K562 (cell line): ENCODE data around the gene VWA1. TPM values are rescaled to one million over a fixed set of nuclear protein-coding genes. Genes with fewer than 3 reads are reported as not detected.
A peak's percentile ranks its signal among the peaks of the same experiment; 100 is the strongest.

Experiments
- DPF2 ChIP-seq: fragments of 450-650 bp; IDR thresholded peaks from 2 replicates; pipeline ENCODE4 v1.6.1; 2016
- GABPB1 ChIP-seq: sonication (generic); formaldehyde crosslinking; IDR thresholded peaks from 2 replicates; pipeline ENCODE4 v1.8.0; 2022; ENCODE audit warnings: mild to moderate bottlenecking, missing genetic modification reagents
- HLTF ChIP-seq: fragments of 450-650 bp; IDR thresholded peaks from 2 replicates; pipeline ENCODE4 v1.6.1; 2016
- KLF16 ChIP-seq: IDR thresholded peaks from 2 replicates; pipeline ENCODE4 v1.6.1; 2016; ENCODE audit warnings: antibody characterized with exemption
- MAZ ChIP-seq, 2 experiments: fragments of 450-650 bp in 1 of 2; sonication (generic) in 1 of 2; formaldehyde crosslinking; IDR thresholded peaks in 1 of 2; conservative IDR thresholded peaks in 1 of 2; 2 replicates each; pipeline versions ENCODE4 v1.4.0 to v1.5.0; 2020; ENCODE audit warnings: mild to moderate bottlenecking in 1 of 2, missing genetic modification reagents in 1 of 2
- MCM7 ChIP-seq, 2 experiments: fragments of 450-650 bp; IDR thresholded peaks; 2 replicates each; pipeline ENCODE4 v1.6.1; 2016 to 2018
- NFIC ChIP-seq: fragments of 450-650 bp; IDR thresholded peaks from 2 replicates; pipeline ENCODE4 v1.6.1; 2017; ENCODE audit warnings: mild to moderate bottlenecking, inconsistent platforms
- RBFOX2 ChIP-seq: fragments of 200-400 bp; formaldehyde crosslinking; IDR thresholded peaks from 2 replicates; pipeline ENCODE4 v1.6.1; 2017; ENCODE audit warnings: low read depth, mild to moderate bottlenecking, low read length, moderate library complexity
- RNF2 ChIP-seq: sonication (generic); IDR thresholded peaks from 2 replicates; pipeline ENCODE4 v1.6.1; 2016
- SIN3A ChIP-seq, 2 experiments: fragments of 150-350 bp in 1 of 2; IDR thresholded peaks; 2 replicates each; pipeline ENCODE4 v1.6.1; 2011 to 2016; ENCODE audit warnings: borderline replicate concordance in 2 of 2, low read depth in 2 of 2, low read length in 2 of 2, mild to moderate bottlenecking in 2 of 2, moderate library complexity in 2 of 2; ENCODE audit not compliant: control insufficient read depth in 1 of 2
- SMC3 ChIP-seq: conservative IDR thresholded peaks from 2 replicates; pipeline ENCODE4 v1.6.1; 2011; ENCODE audit warnings: low read depth, low read length, improper control_type of control experiment; ENCODE audit not compliant: insufficient read depth
- SRSF1 ChIP-seq: fragments of 200-400 bp; formaldehyde crosslinking; IDR thresholded peaks from 2 replicates; pipeline ENCODE4 v1.6.1; 2017; ENCODE audit warnings: mild to moderate bottlenecking, low read depth, low read length, moderate library complexity
- TCF7L2 ChIP-seq: fragments of 150-350 bp; IDR thresholded peaks from 2 replicates; pipeline ENCODE4 v1.6.1; 2016; ENCODE audit warnings: low read depth, mild to moderate bottlenecking, low read length, moderate library complexity
- YY1 ChIP-seq, 3 experiments: IDR thresholded peaks; 2 replicates each; pipeline ENCODE4 v1.6.1; 2011; ENCODE audit warnings: low read length in 2 of 3, mild to moderate bottlenecking in 2 of 3, moderate library complexity in 2 of 3, borderline replicate concordance in 1 of 3, control low read depth in 1 of 3, low read depth in 1 of 3; ENCODE audit not compliant: insufficient read depth in 3 of 3, insufficient replicate concordance in 2 of 3, control insufficient read depth in 1 of 3, insufficient read length in 1 of 3; ENCODE audit errors: extremely low read depth in 1 of 3
- ZNF217 ChIP-seq: sonication (generic); formaldehyde crosslinking; IDR thresholded peaks from 2 replicates; pipeline ENCODE4 v1.8.0; 2022; ENCODE audit warnings: mild to moderate bottlenecking, missing genetic modification reagents
- polyA plus RNA-seq, 8 experiments: library from polyadenylated mRNA; depleted of rRNA in 4 of 8; stranded (reverse) in 5 of 8; unstranded in 3 of 8; fragments of >200 nt; fragmentation: Nextera tagmentation in 2 of 8; fragmentation: Illumina TruSeq in 1 of 8; extraction: Ambion mirVana in 2 of 8; extraction: Trizol in 1 of 8; gene quantifications; 2 replicates each; pipeline versions ENCODE4 v1.2.1 to v1.2.3, GENCODE V29; 2011 to 2014; ENCODE audit warnings: inconsistent platforms in 1 of 8, missing spikeins in 1 of 8
- total RNA-seq, 7 experiments: library from RNA; depleted of rRNA in 6 of 7; stranded (reverse); fragments of >200 nt in 6 of 7; fragmentation: Illumina TruSeq in 2 of 7; extraction: Trizol in 2 of 7; gene quantifications; 2 replicates each; pipeline versions ENCODE4 v1.2.1 to v1.2.3, GENCODE V29; 2011 to 2021; ENCODE audit warnings: low replicate concordance in 1 of 7
- TF ChIP-seq, protein P1 (sequence below): sonication (generic); formaldehyde crosslinking; IDR thresholded peaks from 2 replicates; pipeline ENCODE4 v1.9.0; 2022; ENCODE audit warnings: mild to moderate bottlenecking, missing genetic modification reagents
- TF ChIP-seq, protein P2 (sequence below): sonication (generic); formaldehyde crosslinking; IDR thresholded peaks from 2 replicates; pipeline ENCODE4 v1.8.1; 2023; ENCODE audit warnings: mild to moderate bottlenecking, missing genetic modification reagents
- TF ChIP-seq, protein P3 (sequence below): sonication (generic); formaldehyde crosslinking; IDR thresholded peaks from 2 replicates; pipeline ENCODE4 v1.8.0; 2023; ENCODE audit warnings: mild to moderate bottlenecking, missing genetic modification reagents
- TF ChIP-seq, protein P4 (sequence below): fragments of 150-350 bp; IDR thresholded peaks from 2 replicates; pipeline ENCODE4 v1.6.1; 2014; ENCODE audit warnings: low read depth, mild to moderate bottlenecking, low read length, borderline replicate concordance

Gene VWA1
- total and polyA plus RNA-seq, 9 of the 15 experiments (the other 6 are each of a cell fraction or from before 2014, with no cell fraction given) = 0.01 to 6.4 (median 0.85) TPM

DNA sequence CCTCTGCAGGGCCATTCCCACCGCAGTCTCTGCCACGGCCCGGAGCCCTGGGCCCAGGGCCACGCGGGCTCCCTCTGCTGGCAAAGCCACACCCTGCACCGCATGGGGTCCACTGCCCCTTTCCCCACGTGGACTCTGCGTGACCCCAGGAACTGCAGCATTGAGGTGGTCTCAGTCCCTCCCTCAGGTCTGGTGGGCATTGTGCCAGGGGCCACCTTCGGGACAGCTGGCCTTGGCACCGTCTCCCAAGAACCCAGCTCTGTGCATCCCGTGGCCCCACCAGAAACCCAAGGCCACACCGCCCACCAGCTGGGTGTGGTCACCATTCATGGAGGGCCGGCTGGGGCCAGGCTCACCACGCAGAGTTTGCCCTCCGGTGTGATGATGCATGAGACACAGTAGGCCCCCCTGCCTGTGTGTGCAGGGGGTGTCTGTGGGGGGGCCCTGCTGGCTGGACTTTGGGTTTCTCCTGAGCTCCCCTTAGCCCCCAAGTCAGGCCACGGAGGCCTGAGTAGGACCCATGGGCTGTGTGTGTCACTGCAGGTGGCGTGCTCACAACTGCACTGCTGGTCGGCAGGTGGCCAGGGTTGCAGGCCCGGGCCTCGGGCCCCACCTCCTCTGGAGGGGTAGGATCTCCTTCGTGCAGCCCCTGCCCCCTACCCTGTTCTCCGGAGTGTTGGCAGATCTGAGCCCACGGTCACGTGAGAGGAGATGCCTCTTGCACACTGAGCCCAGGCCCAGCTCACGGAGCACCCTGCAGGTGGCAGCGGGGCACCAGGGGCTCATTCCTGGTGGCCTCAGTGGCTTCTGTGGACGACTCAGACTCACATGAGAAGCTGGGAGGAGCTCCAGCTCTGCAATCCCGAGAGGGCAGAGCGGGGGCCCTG is 5.8 kb downstream of the VWA1 start (continued):
- TF ChIP-seq RBFOX2 (peak; percentile 31; the same call in 1 of the 2 replicates), HLTF (peak; percentile 75; the same call in 1 of the 2 replicates), SMC3 (peak; percentile 82), RNF2 (0 out of 2 replicates have a peak, but pooled peaks have one; percentile 25), NFIC (peak; percentile 60), TCF7L2 (no peak), SRSF1 (peak; percentile 66; the same call in 1 of the 2 replicates), DPF2 (no peak), GABPB1 (peak; percentile 79), ZNF217 (CRISPR knock-in tag) (no peak), SIN3A (IDR thresholded peaks at IDR 0.05; ENCODE audit: borderline replicate concordance in 2 of 2, control insufficient read depth in 1 of 2, low read depth in 2 of 2, low read length in 2 of 2) (peak in 1 of 2 experiments; percentile 60; a peak in 1 of 4 replicates), MCM7 (IDR thresholded peaks at IDR 0.05) (no peak), YY1 (IDR thresholded peaks at IDR 0.05; ENCODE audit: borderline replicate concordance in 1 of 3, control insufficient read depth in 1 of 3, extremely low read depth in 1 of 3, insufficient read depth in 3 of 3, insufficient read length in 1 of 3, insufficient replicate concordance in 2 of 3, low read depth in 1 of 3, low read length in 2 of 3) (peak in 2 of 3 experiments; percentile 23 to 54), MAZ (CRISPR knock-in tag; conservative IDR thresholded peaks at IDR 0.05 in 1 of 2, IDR thresholded peaks at IDR 0.05 in 1 of 2) (peak in 1 of 2 experiments; percentile 79; a peak in 2 of 4 replicates), KLF16 (0 out of 2 replicates have a peak, but pooled peaks have one; percentile 35)
- TF ChIP-seq, protein P1, sequence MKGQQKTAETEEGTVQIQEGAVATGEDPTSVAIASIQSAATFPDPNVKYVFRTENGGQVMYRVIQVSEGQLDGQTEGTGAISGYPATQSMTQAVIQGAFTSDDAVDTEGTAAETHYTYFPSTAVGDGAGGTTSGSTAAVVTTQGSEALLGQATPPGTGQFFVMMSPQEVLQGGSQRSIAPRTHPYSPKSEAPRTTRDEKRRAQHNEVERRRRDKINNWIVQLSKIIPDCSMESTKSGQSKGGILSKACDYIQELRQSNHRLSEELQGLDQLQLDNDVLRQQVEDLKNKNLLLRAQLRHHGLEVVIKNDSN (CRISPR knock-in tag) = peak; percentile 70
- TF ChIP-seq, protein P2, sequence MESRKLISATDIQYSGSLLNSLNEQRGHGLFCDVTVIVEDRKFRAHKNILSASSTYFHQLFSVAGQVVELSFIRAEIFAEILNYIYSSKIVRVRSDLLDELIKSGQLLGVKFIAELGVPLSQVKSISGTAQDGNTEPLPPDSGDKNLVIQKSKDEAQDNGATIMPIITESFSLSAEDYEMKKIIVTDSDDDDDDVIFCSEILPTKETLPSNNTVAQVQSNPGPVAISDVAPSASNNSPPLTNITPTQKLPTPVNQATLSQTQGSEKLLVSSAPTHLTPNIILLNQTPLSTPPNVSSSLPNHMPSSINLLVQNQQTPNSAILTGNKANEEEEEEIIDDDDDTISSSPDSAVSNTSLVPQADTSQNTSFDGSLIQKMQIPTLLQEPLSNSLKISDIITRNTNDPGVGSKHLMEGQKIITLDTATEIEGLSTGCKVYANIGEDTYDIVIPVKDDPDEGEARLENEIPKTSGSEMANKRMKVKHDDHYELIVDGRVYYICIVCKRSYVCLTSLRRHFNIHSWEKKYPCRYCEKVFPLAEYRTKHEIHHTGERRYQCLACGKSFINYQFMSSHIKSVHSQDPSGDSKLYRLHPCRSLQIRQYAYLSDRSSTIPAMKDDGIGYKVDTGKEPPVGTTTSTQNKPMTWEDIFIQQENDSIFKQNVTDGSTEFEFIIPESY (CRISPR knock-in tag) = peak; percentile 80
- TF ChIP-seq, protein P3, sequence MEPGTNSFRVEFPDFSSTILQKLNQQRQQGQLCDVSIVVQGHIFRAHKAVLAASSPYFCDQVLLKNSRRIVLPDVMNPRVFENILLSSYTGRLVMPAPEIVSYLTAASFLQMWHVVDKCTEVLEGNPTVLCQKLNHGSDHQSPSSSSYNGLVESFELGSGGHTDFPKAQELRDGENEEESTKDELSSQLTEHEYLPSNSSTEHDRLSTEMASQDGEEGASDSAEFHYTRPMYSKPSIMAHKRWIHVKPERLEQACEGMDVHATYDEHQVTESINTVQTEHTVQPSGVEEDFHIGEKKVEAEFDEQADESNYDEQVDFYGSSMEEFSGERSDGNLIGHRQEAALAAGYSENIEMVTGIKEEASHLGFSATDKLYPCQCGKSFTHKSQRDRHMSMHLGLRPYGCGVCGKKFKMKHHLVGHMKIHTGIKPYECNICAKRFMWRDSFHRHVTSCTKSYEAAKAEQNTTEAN (CRISPR knock-in tag) = no peak
- TF ChIP-seq, protein P4, sequence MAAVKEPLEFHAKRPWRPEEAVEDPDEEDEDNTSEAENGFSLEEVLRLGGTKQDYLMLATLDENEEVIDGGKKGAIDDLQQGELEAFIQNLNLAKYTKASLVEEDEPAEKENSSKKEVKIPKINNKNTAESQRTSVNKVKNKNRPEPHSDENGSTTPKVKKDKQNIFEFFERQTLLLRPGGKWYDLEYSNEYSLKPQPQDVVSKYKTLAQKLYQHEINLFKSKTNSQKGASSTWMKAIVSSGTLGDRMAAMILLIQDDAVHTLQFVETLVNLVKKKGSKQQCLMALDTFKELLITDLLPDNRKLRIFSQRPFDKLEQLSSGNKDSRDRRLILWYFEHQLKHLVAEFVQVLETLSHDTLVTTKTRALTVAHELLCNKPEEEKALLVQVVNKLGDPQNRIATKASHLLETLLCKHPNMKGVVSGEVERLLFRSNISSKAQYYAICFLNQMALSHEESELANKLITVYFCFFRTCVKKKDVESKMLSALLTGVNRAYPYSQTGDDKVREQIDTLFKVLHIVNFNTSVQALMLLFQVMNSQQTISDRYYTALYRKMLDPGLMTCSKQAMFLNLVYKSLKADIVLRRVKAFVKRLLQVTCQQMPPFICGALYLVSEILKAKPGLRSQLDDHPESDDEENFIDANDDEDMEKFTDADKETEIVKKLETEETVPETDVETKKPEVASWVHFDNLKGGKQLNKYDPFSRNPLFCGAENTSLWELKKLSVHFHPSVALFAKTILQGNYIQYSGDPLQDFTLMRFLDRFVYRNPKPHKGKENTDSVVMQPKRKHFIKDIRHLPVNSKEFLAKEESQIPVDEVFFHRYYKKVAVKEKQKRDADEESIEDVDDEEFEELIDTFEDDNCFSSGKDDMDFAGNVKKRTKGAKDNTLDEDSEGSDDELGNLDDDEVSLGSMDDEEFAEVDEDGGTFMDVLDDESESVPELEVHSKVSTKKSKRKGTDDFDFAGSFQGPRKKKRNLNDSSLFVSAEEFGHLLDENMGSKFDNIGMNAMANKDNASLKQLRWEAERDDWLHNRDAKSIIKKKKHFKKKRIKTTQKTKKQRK = no peak
